Muscle of arm (tissue), 14 donors: ENCODE measurements around the gene CYP4B1. TPM values are rescaled to one million over a fixed set of nuclear protein-coding genes. Genes with fewer than 3 reads are reported as not detected.
A peak's percentile ranks its signal among the peaks of the same experiment; 100 is the strongest.
"Not testable (repeated sequence)": the region's sequence is repeated elsewhere in the genome, so short reads cannot be mapped to it uniquely, and the experiment has no call there.

Experiments
- DNase-seq: peaks from one replicate; pipeline ENCODE4 v3.0.0-alpha.2; 2013
- long read RNA-seq, 11 donors: transcript quantifications; one replicate each; lab custom pipeline, GENCODE V29; 2026
- polyA plus RNA-seq, 12 donors: library from polyadenylated mRNA; unstranded; fragments of 120-200 nt; gene quantifications; one replicate each; pipeline ENCODE4 v1.2.1, GENCODE V29; 2013; ENCODE audit not compliant: insufficient read length in 12 of 12

Gene CYP4B1
- 1 to 10 TPM in 3 of 12 donors, under 1 TPM in 2, not detected in 7; 0.14 to 2.4 (median 1.4) TPM for polyA plus RNA-seq
- long read RNA-seq, donor 1 = 0 reads
- long read RNA-seq, donor 2 = 0 reads
- long read RNA-seq, donor 3 = 0 reads
- long read RNA-seq, donor 4 = 0 reads
- long read RNA-seq, donor 5 = 0 reads
- long read RNA-seq, donor 6 = 0 reads
- long read RNA-seq, donor 7 = 0 reads
- long read RNA-seq, donor 8 = 0 reads
- long read RNA-seq, donor 9 = 0 reads
- long read RNA-seq, donor 10 = 0 reads
- long read RNA-seq, donor 11 = 0 reads

GRCh38 chr1:46798810-46799209 is at the start of gene CYP4B1:
TSS of gene CYP4B1 (plus strand) at chr1:46799046. CDS start at chr1:46799082, 36 bp downstream.
- DNase-seq = peak; percentile 39

GRCh38 chr1:46749404-46749803 is 49.4 kb upstream of the CYP4B1 start:
- no peak for DNase-seq

GRCh38 chr1:46749921-46750404 is 48.9 kb upstream of the CYP4B1 start:
- DNase-seq = no peak

- DNase-seq = no peak
Observed at GRCh38 chr1:46753985-46754384, 44.9 kb upstream of the CYP4B1 start.

GRCh38 chr1:46754707-46755106 is 44.1 kb upstream of the CYP4B1 start:
- not testable (repeated sequence) for DNase-seq

GRCh38 chr1:46755121-46755520 is 43.7 kb upstream of the CYP4B1 start:
- no peak for DNase-seq

- DNase-seq = no peak
Observed at GRCh38 chr1:46757247-46757955, 41.4 kb upstream of the CYP4B1 start.

- DNase-seq = no peak
Observed at GRCh38 chr1:46757956-46758528, 40.8 kb upstream of the CYP4B1 start.

- no peak for DNase-seq
Observed at GRCh38 chr1:46760558-46761166, 38.2 kb upstream of the CYP4B1 start.

- DNase-seq = no peak
Observed at GRCh38 chr1:46761740-46762139, 37.1 kb upstream of the CYP4B1 start.

- no peak for DNase-seq
Observed at GRCh38 chr1:46764402-46764801, 34.4 kb upstream of the CYP4B1 start.

- DNase-seq = no peak
Observed at GRCh38 chr1:46767649-46768282, 31.1 kb upstream of the CYP4B1 start.

- DNase-seq = no peak
Observed at GRCh38 chr1:46768445-46768844, 30.4 kb upstream of the CYP4B1 start.

GRCh38 chr1:46769028-46769740 is 29.7 kb upstream of the CYP4B1 start:
- no peak for DNase-seq

GRCh38 chr1:46770541-46770940 is 28.3 kb upstream of the CYP4B1 start:
- DNase-seq = no peak

- DNase-seq = no peak
Observed at GRCh38 chr1:46772571-46772970, 26.3 kb upstream of the CYP4B1 start.

- DNase-seq = no peak
Observed at GRCh38 chr1:46774297-46774696, 24.5 kb upstream of the CYP4B1 start.

- DNase-seq = not testable (repeated sequence)
Observed at GRCh38 chr1:46778456-46778855, 20.4 kb upstream of the CYP4B1 start.

- DNase-seq = no peak
Observed at GRCh38 chr1:46784666-46785065, 14.2 kb upstream of the CYP4B1 start.

GRCh38 chr1:46788634-46789033 is 10.2 kb upstream of the CYP4B1 start:
- not testable (repeated sequence) for DNase-seq

GRCh38 chr1:46790446-46791101 is 8.3 kb upstream of the CYP4B1 start:
- no peak for DNase-seq
